Karpas-422 (cell line): ENCODE results near the gene PRKAR1A. TPM values are rescaled to one million over a fixed set of nuclear protein-coding genes. Genes with fewer than 3 reads are reported as not detected.

Experiments
- DNase-seq: peaks from one replicate; pipeline ENCODE4 v3.0.0-alpha.2; 2015
- H2AFZ ChIP-seq: fragments of 200-600 bp; sonication (generic); 2 replicates; pipeline ENCODE4 v1.6.1; 2014; ENCODE audit warnings: antibody characterized with exemption, low read length, mixed read lengths
- H3K27ac ChIP-seq: fragments of 200-600 bp; sonication (generic); 2 replicates; pipeline ENCODE4 v1.5.1; 2014; ENCODE audit warnings: mild to moderate bottlenecking, low read length, moderate library complexity
- H3K27me3 ChIP-seq: fragments of 200-600 bp; sonication (generic); 2 replicates; pipeline ENCODE4 v1.6.1; 2014; ENCODE audit warnings: low read length, mixed read lengths
- H3K36me3 ChIP-seq: fragments of 200-600 bp; sonication (generic); 2 replicates; pipeline ENCODE4 v1.6.1; 2014; ENCODE audit warnings: low read length, mixed read lengths; ENCODE audit not compliant: insufficient read depth
- H3K4me1 ChIP-seq: fragments of 200-600 bp; sonication (generic); 2 replicates; pipeline ENCODE4 v1.6.1; 2014; ENCODE audit warnings: mild to moderate bottlenecking, low read length, mixed read lengths
- H3K4me2 ChIP-seq: fragments of 200-600 bp; sonication (generic); 2 replicates; pipeline ENCODE4 v1.6.1; 2014; ENCODE audit warnings: low read length, low read depth, mild to moderate bottlenecking; ENCODE audit not compliant: poor library complexity, severe bottlenecking
- H3K4me3 ChIP-seq: fragments of 200-600 bp; sonication (generic); 2 replicates; pipeline ENCODE4 v1.5.1; 2014; ENCODE audit warnings: mild to moderate bottlenecking, antibody characterized with exemption, low read length, mixed read lengths
- H3K79me2 ChIP-seq: fragments of 200-600 bp; sonication (generic); 2 replicates; pipeline ENCODE4 v1.6.1; 2014; ENCODE audit warnings: mild to moderate bottlenecking, low read length, mixed read lengths
- H3K9ac ChIP-seq: fragments of 200-600 bp; sonication (generic); 2 replicates; pipeline ENCODE4 v1.6.0; 2014; ENCODE audit warnings: low read length
- H3K9me2 ChIP-seq: fragments of 200-600 bp; sonication (generic), shearing (Covaris generic); replicated peaks from 2 replicates; pipeline ENCODE4 v1.6.0; 2014; ENCODE audit warnings: mild to moderate bottlenecking, low read length, moderate library complexity; ENCODE audit not compliant: insufficient read depth
- H3K9me3 ChIP-seq: fragments of 300-700, 200-600 bp; sonication (generic); 2 replicates; pipeline ENCODE4 v1.6.1; 2014; ENCODE audit warnings: low read length, mixed read lengths
- H4K20me1 ChIP-seq: fragments of 200-600 bp; sonication (generic); 2 replicates; pipeline ENCODE4 v1.6.1; 2014; ENCODE audit warnings: mild to moderate bottlenecking, antibody characterized with exemption, low read length, low read depth; ENCODE audit not compliant: insufficient read depth
- total RNA-seq: library from RNA; depleted of rRNA; stranded (reverse); fragments of >200 nt; shearing (Covaris generic); gene quantifications from 2 replicates; pipeline ENCODE4 v1.2.3, GENCODE V29; 2014; ENCODE audit warnings: low replicate concordance

The PRKAR1A gene
- total RNA-seq, 1 experiment from 2014 or later: 201 TPM

- Histone ChIP-seq H3K79me2 (no peaks in the 10 kb centered on the region), H3K9me3 (no peaks in the 10 kb centered on the region), H3K9me2 (no peaks in the 10 kb centered on the region), H4K20me1 (no peaks in the 10 kb centered on the region), H3K36me3 (no peaks in the 10 kb centered on the region), H3K4me1 (peaks cover 10% of the 10 kb centered on the region), H3K4me2 (no peak overlapping the region), H3K4me3 (no peak overlapping the region), H2AFZ (no peak overlapping the region), H3K27me3 (no peaks in the 10 kb centered on the region), H3K9ac (no peak overlapping the region), H3K27ac (no peak overlapping the region)
- no peak for DNase-seq
Measured at GRCh38 chr17:68564415-68565111, 52.3 kb downstream of the PRKAR1A start.

GRCh38 chr17:68565661-68566441, 53.6 kb downstream of the PRKAR1A start:
- DNase-seq: no peak
- Histone ChIP-seq H3K4me1 (peaks cover 10% of the 10 kb centered on the region), H3K36me3 (no peaks in the 10 kb centered on the region), H3K27ac (no peak overlapping the region), H2AFZ (no peak overlapping the region), H4K20me1 (no peaks in the 10 kb centered on the region), H3K9me2 (no peaks in the 10 kb centered on the region), H3K4me3 (no peak overlapping the region), H3K4me2 (no peak overlapping the region), H3K27me3 (no peaks in the 10 kb centered on the region), H3K9me3 (no peaks in the 10 kb centered on the region), H3K79me2 (no peaks in the 10 kb centered on the region), H3K9ac (no peak overlapping the region)

GRCh38 chr17:68566442-68566738, 54.2 kb downstream of the PRKAR1A start:
- H3K4me3 ChIP-seq: no peak overlapping the region
- H3K27me3 ChIP-seq: no peaks in the 10 kb centered on the region
- H3K79me2 ChIP-seq: no peaks in the 10 kb centered on the region
- no peak for DNase-seq
- no peak overlapping the region for H3K27ac ChIP-seq
- no peaks in the 10 kb centered on the region for H4K20me1 ChIP-seq
- H3K9me3 ChIP-seq: no peaks in the 10 kb centered on the region
- H3K9me2 ChIP-seq: no peaks in the 10 kb centered on the region
- no peak overlapping the region for H3K4me2 ChIP-seq
- no peaks in the 10 kb centered on the region for H3K36me3 ChIP-seq
- H3K9ac ChIP-seq: no peak overlapping the region
- H3K4me1 ChIP-seq: peaks cover 10% of the 10 kb centered on the region
- no peak overlapping the region for H2AFZ ChIP-seq

- no peak for DNase-seq
- H3K4me3 ChIP-seq: no peak overlapping the region
- no peak overlapping the region for H3K9ac ChIP-seq
- peaks cover 8% of the 10 kb centered on the region for H3K4me1 ChIP-seq
- no peak overlapping the region for H2AFZ ChIP-seq
- no peaks in the 10 kb centered on the region for H3K9me3 ChIP-seq
- no peaks in the 10 kb centered on the region for H3K27me3 ChIP-seq
- H3K36me3 ChIP-seq: no peaks in the 10 kb centered on the region
- no peak overlapping the region for H3K4me2 ChIP-seq
- no peaks in the 10 kb centered on the region for H4K20me1 ChIP-seq
- H3K9me2 ChIP-seq: no peaks in the 10 kb centered on the region
- H3K79me2 ChIP-seq: no peaks in the 10 kb centered on the region
- no peak overlapping the region for H3K27ac ChIP-seq
Measured at GRCh38 chr17:68567035-68567434, 54.8 kb downstream of the PRKAR1A start.

GRCh38 chr17:68567581-68567980, 55.4 kb downstream of the PRKAR1A start:
- Histone ChIP-seq H3K36me3 (no peaks in the 10 kb centered on the region), H4K20me1 (no peaks in the 10 kb centered on the region), H3K79me2 (no peaks in the 10 kb centered on the region), H2AFZ (no peak overlapping the region), H3K9me2 (no peaks in the 10 kb centered on the region), H3K9me3 (no peaks in the 10 kb centered on the region), H3K9ac (no peak overlapping the region), H3K4me2 (no peak overlapping the region), H3K4me1 (peaks cover 3% of the 10 kb centered on the region), H3K4me3 (no peak overlapping the region), H3K27ac (no peak overlapping the region), H3K27me3 (no peaks in the 10 kb centered on the region)
- no peak for DNase-seq

- H3K27me3 ChIP-seq: no peaks in the 10 kb centered on the region
- H3K36me3 ChIP-seq: no peaks in the 10 kb centered on the region
- H3K9me3 ChIP-seq: no peaks in the 10 kb centered on the region
- no peaks in the 10 kb centered on the region for H3K4me1 ChIP-seq
- H3K9ac ChIP-seq: no peak overlapping the region
- H3K4me3 ChIP-seq: no peak overlapping the region
- no peak overlapping the region for H2AFZ ChIP-seq
- H3K9me2 ChIP-seq: no peaks in the 10 kb centered on the region
- H3K4me2 ChIP-seq: no peak overlapping the region
- no peaks in the 10 kb centered on the region for H4K20me1 ChIP-seq
- no peak overlapping the region for H3K27ac ChIP-seq
- DNase-seq: no peak
- H3K79me2 ChIP-seq: no peaks in the 10 kb centered on the region
Measured at GRCh38 chr17:68568581-68568980, 56.4 kb downstream of the PRKAR1A start.

- Histone ChIP-seq H3K9me3 (no peaks in the 10 kb centered on the region), H3K4me2 (no peak overlapping the region), H3K4me1 (no peaks in the 10 kb centered on the region), H4K20me1 (no peaks in the 10 kb centered on the region), H3K27ac (no peak overlapping the region), H3K4me3 (no peak overlapping the region), H2AFZ (no peak overlapping the region), H3K9ac (no peak overlapping the region), H3K9me2 (no peaks in the 10 kb centered on the region), H3K27me3 (no peaks in the 10 kb centered on the region), H3K79me2 (no peaks in the 10 kb centered on the region), H3K36me3 (no peaks in the 10 kb centered on the region)
- no peak for DNase-seq
Measured at GRCh38 chr17:68569346-68569745, 57.1 kb downstream of the PRKAR1A start.

GRCh38 chr17:68570526-68570925, 58.3 kb downstream of the PRKAR1A start:
- H3K4me1 ChIP-seq: no peaks in the 10 kb centered on the region
- no peaks in the 10 kb centered on the region for H3K79me2 ChIP-seq
- no peak overlapping the region for H3K27ac ChIP-seq
- no peaks in the 10 kb centered on the region for H3K9me2 ChIP-seq
- no peak overlapping the region for H2AFZ ChIP-seq
- H3K27me3 ChIP-seq: no peaks in the 10 kb centered on the region
- H3K9me3 ChIP-seq: no peaks in the 10 kb centered on the region
- DNase-seq: no peak
- no peak overlapping the region for H3K4me2 ChIP-seq
- no peak overlapping the region for H3K9ac ChIP-seq
- H4K20me1 ChIP-seq: no peaks in the 10 kb centered on the region
- H3K36me3 ChIP-seq: no peaks in the 10 kb centered on the region
- no peak overlapping the region for H3K4me3 ChIP-seq
